Ishikawa (cell line): ENCODE measurements around the gene TUBA1A.

ENCODE experiments used
- EP300 ChIP-seq: IDR thresholded peaks from 2 replicates; pipeline ENCODE4 v1.6.1; 2012; ENCODE audit warnings: borderline replicate concordance
- RAD21 ChIP-seq: IDR thresholded peaks from 2 replicates; pipeline ENCODE4 v1.6.1; 2012; ENCODE audit warnings: low read depth
- REST ChIP-seq: IDR thresholded peaks from 2 replicates; pipeline ENCODE4 v1.6.1; 2012; ENCODE audit warnings: low read depth, mild to moderate bottlenecking
- TEAD4 ChIP-seq: IDR thresholded peaks from 2 replicates; pipeline ENCODE4 v1.6.1; 2012
- USF1 ChIP-seq: IDR thresholded peaks from 2 replicates; pipeline ENCODE4 v1.6.1; 2012
- YY1 ChIP-seq: IDR thresholded peaks from 2 replicates; pipeline ENCODE4 v1.6.1; 2012; ENCODE audit warnings: low read depth

- TF ChIP-seq RAD21 (no peak), USF1 (no peak), REST (no peak), EP300 (no peak), TEAD4 (no peak), YY1 (no peak)
Measured at GRCh38 chr12:49206389-49206788, 17.5 kb upstream of the TUBA1A start.
